Panc1 (cell line): ENCODE results near the gene POLR2F. TPM values are rescaled to one million over a fixed set of nuclear protein-coding genes. Genes with fewer than 3 reads are reported as not detected.

Experiments
- ATAC-seq: fragments of 200-7000 bp; cut with Tn5 transposase; 2 replicates; pipeline ENCODE4 v1.9.1; 2020; ENCODE audit warnings: mild to moderate bottlenecking, moderate library complexity
- BruUV-seq: library from RNA; stranded (reverse); fragments of 400-500 nt; replicated peaks from 2 replicates; lab custom pipeline; 2021; lab: Mats Ljungman, UMichigan
- CTCF ChIA-PET: fragments of 300-600 bp; sonication (Branson Sonifier 250); formaldehyde crosslinking; loops from one replicate; lab custom pipeline; 2022; ENCODE audit warnings: antibody characterized with exemption; lab: Charles Lee
- POLR2A ChIA-PET: fragments of 300-600 bp; sonication (Branson Sonifier 250); formaldehyde crosslinking; loops from one replicate; lab custom pipeline; 2022; ENCODE audit warnings: antibody characterized with exemption; lab: Charles Lee
- DNase-seq: peaks from one replicate; pipeline ENCODE4 v3.0.0-alpha.2; 2010; ENCODE audit warnings: low read depth, low spot score
- H3K27ac ChIP-seq: 2 replicates; pipeline ENCODE4 v1.5.1; 2011; ENCODE audit warnings: mild to moderate bottlenecking, low read length, inconsistent platforms
- H3K27me3 ChIP-seq: fragments of 200-500 bp; sonication (Bioruptor generic); 2 replicates; pipeline ENCODE4 v1.6.0; 2014; ENCODE audit warnings: low read length, inconsistent platforms; ENCODE audit not compliant: control insufficient read depth, insufficient read depth
- H3K36me3 ChIP-seq: fragments of 200-500 bp; sonication (Bioruptor generic); 2 replicates; pipeline ENCODE4 v1.5.1; 2014; ENCODE audit warnings: inconsistent platforms, mild to moderate bottlenecking, low read length, moderate library complexity; ENCODE audit not compliant: control insufficient read depth, insufficient read depth
- H3K4me1 ChIP-seq: 2 replicates; pipeline ENCODE4 v1.5.1; 2011; ENCODE audit warnings: inconsistent platforms, mild to moderate bottlenecking, low read length, moderate library complexity; ENCODE audit not compliant: control insufficient read depth, insufficient read depth
- H3K4me3 ChIP-seq, 2 experiments: 2 replicates each; pipeline ENCODE4 v1.5.1; 2011 to 2012; ENCODE audit warnings: low read depth in 2 of 2, low read length in 2 of 2, mild to moderate bottlenecking in 2 of 2, inconsistent platforms in 1 of 2, moderate library complexity in 1 of 2
- H3K9me3 ChIP-seq: fragments of 200-500 bp; sonication (Bioruptor generic); 2 replicates; pipeline ENCODE4 v1.5.1; 2014; ENCODE audit warnings: low read depth, mild to moderate bottlenecking, inconsistent platforms, low read length, moderate library complexity; ENCODE audit not compliant: control insufficient read depth, insufficient read depth
- POLR2AphosphoS5 ChIP-seq: IDR thresholded peaks from 2 replicates; pipeline ENCODE4 v1.6.1; 2012; ENCODE audit warnings: mild to moderate bottlenecking, low read depth, low read length, moderate library complexity
- SIN3A ChIP-seq: IDR thresholded peaks from 2 replicates; pipeline ENCODE4 v1.6.1; 2012; ENCODE audit warnings: low read depth, mild to moderate bottlenecking, low read length, moderate library complexity, borderline replicate concordance; ENCODE audit not compliant: insufficient read depth
- TCF7L2 ChIP-seq: IDR thresholded peaks from 2 replicates; pipeline ENCODE4 v1.6.1; 2011; ENCODE audit warnings: mild to moderate bottlenecking, low read depth, low read length, inconsistent platforms
- in situ Hi-C: cut with HindIII; loops from 2 replicates; pipeline ENCODE4 v1.10.0; 2016; ENCODE audit warnings: low sequenced_read_pairs, low pct_unique_long_range_greater_than_20kb
- intact Hi-C: fragments of 100-400 bp; cut with micrococcal nuclease; formaldehyde crosslinking; loops from one replicate; pipeline ENCODE4 v1.10.0; 2022; ENCODE audit not compliant: unreplicated experiment
- total RNA-seq: library from RNA; stranded (reverse); gene quantifications from one replicate; pipeline ENCODE4 v1.2.1, GENCODE V29; 2021; ENCODE audit not compliant: unreplicated experiment
- TF ChIP-seq, protein P1 (sequence below), 2 experiments: IDR thresholded peaks; 2 replicates each; pipeline ENCODE4 v1.6.1; 2011 to 2012; ENCODE audit warnings: low read depth in 2 of 2, control low read depth in 1 of 2, low read length in 1 of 2, mild to moderate bottlenecking in 1 of 2, moderate library complexity in 1 of 2; ENCODE audit not compliant: insufficient read depth in 1 of 2
- TF ChIP-seq, protein P2 (sequence below): fragments of 450-650 bp; IDR thresholded peaks from 2 replicates; pipeline ENCODE4 v1.5.1; 2017; ENCODE audit warnings: mild to moderate bottlenecking

The POLR2F gene
- total RNA-seq, 1 experiment from 2014 or later = 89.7 TPM

DNA sequence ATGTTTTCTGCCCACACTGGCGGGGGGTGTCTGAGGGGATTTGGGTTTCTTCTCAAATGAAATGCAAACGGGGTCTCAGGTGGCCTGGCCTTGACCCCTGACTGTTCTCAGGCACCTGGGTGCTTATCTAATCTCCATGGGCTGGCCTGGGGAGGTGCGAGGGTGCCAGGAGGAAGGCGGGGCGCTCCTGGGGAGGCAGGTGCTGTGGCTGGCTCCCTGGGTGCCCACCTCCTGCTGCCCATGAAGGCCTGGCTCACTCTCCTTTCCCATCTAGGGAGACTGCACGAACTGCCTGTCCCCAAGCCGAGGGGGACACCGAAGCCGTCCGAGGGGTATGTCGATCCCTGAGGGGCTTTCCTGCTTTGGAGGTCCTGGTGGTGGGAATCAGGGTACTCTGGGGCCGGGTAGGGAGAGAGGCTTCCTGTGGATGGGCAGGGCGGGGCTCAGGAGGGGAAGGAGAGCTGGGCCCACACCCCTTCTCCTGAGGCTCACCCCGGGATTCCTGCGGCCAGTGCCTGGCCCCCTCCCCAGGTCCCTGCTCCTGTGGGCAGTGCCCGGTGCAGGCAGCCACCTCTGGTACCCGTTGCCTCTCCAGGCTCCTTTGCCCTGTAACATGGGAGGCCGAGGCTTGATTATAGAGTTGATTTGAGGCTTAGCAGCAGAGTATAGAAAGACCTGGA lies 29.0 kb upstream of the POLR2F start:
- CTCF ChIA-PET = no interaction called here
- in situ Hi-C loops = no loop called here
- TF ChIP-seq POLR2AphosphoS5 (no peak), SIN3A (no peak), TCF7L2 (no peak)
- TF ChIP-seq, protein P1, sequence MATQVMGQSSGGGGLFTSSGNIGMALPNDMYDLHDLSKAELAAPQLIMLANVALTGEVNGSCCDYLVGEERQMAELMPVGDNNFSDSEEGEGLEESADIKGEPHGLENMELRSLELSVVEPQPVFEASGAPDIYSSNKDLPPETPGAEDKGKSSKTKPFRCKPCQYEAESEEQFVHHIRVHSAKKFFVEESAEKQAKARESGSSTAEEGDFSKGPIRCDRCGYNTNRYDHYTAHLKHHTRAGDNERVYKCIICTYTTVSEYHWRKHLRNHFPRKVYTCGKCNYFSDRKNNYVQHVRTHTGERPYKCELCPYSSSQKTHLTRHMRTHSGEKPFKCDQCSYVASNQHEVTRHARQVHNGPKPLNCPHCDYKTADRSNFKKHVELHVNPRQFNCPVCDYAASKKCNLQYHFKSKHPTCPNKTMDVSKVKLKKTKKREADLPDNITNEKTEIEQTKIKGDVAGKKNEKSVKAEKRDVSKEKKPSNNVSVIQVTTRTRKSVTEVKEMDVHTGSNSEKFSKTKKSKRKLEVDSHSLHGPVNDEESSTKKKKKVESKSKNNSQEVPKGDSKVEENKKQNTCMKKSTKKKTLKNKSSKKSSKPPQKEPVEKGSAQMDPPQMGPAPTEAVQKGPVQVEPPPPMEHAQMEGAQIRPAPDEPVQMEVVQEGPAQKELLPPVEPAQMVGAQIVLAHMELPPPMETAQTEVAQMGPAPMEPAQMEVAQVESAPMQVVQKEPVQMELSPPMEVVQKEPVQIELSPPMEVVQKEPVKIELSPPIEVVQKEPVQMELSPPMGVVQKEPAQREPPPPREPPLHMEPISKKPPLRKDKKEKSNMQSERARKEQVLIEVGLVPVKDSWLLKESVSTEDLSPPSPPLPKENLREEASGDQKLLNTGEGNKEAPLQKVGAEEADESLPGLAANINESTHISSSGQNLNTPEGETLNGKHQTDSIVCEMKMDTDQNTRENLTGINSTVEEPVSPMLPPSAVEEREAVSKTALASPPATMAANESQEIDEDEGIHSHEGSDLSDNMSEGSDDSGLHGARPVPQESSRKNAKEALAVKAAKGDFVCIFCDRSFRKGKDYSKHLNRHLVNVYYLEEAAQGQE (IDR thresholded peaks at IDR 0.05; ENCODE audit: insufficient read depth in 1 of 2, low read depth in 2 of 2, low read length in 1 of 2) = no peak
- TF ChIP-seq, protein P2, sequence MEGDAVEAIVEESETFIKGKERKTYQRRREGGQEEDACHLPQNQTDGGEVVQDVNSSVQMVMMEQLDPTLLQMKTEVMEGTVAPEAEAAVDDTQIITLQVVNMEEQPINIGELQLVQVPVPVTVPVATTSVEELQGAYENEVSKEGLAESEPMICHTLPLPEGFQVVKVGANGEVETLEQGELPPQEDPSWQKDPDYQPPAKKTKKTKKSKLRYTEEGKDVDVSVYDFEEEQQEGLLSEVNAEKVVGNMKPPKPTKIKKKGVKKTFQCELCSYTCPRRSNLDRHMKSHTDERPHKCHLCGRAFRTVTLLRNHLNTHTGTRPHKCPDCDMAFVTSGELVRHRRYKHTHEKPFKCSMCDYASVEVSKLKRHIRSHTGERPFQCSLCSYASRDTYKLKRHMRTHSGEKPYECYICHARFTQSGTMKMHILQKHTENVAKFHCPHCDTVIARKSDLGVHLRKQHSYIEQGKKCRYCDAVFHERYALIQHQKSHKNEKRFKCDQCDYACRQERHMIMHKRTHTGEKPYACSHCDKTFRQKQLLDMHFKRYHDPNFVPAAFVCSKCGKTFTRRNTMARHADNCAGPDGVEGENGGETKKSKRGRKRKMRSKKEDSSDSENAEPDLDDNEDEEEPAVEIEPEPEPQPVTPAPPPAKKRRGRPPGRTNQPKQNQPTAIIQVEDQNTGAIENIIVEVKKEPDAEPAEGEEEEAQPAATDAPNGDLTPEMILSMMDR = no peak

DNA sequence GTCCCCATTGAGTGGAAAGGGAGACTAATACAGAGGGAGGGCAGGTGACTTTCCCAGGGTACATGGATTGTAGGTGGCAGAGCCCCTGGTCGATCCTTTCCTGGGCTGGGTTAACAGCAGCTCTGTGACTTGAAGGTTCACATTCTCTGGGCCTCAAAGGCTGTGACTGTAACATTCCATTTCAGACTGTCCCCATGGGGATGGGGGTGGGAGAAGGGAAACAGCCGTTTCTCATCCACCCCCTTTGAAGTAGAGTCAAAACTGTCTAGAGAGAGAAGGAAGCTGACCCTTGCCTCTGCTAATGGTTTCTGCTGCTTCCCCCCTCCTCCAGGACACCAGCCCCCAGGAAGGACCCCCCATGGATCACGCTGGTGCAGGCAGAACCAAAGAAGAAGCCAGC lies 28.2 kb upstream of the POLR2F start:
- in situ Hi-C loops = no loop called here
- no peak for DNase-seq
- TF ChIP-seq POLR2AphosphoS5 = no peak
- TF ChIP-seq SIN3A = no peak
- TF ChIP-seq, protein P2 = no peak
- TF ChIP-seq, protein P1 (IDR thresholded peaks at IDR 0.05; ENCODE audit: insufficient read depth in 1 of 2, low read depth in 2 of 2, low read length in 1 of 2) = no peak
- no peak for TF ChIP-seq TCF7L2
- Histone ChIP-seq H3K9me3 (no peaks in the 10 kb centered on the region), H3K27ac (no peak overlapping the region), H3K27me3 (no peaks in the 10 kb centered on the region), H3K4me1 (no peaks in the 10 kb centered on the region), H3K36me3 (no peaks in the 10 kb centered on the region), H3K4me3 (no peak overlapping the region)
- no TSS peak for BruUV-seq
- intact Hi-C loops = no loop called here
- POLR2A ChIA-PET = interaction anchor here (0.6 kb wide), 1 partner anchor 47 kb away, joined by 16 read pairs; no protein-coding TSS in a partner anchor
- no peak for ATAC-seq
- CTCF ChIA-PET = no interaction called here

More for the DNA sequence above, 29.0 kb upstream of the POLR2F start:
- H3K36me3 ChIP-seq = no peaks in the 10 kb centered on the region
- H3K4me3 ChIP-seq = no peak overlapping the region
- H3K27ac ChIP-seq = no peak overlapping the region
- H3K9me3 ChIP-seq = no peaks in the 10 kb centered on the region
- ATAC-seq (no peak), DNase-seq (no peak)
- intact Hi-C loops = no loop called here
- H3K27me3 ChIP-seq = no peaks in the 10 kb centered on the region
- POLR2A ChIA-PET = interaction anchor here (0.6 kb wide), 1 partner anchor 46 kb away, joined by 16 read pairs; no protein-coding TSS in a partner anchor
- BruUV-seq = no TSS peak
- H3K4me1 ChIP-seq = no peaks in the 10 kb centered on the region
